HG03520 (cell line): ENCODE data around the gene NTM.
"Not testable (repeated sequence)": the region's sequence is repeated elsewhere in the genome, so short reads cannot be mapped to it uniquely, and the experiment has no call there.

ENCODE experiments used
- ATAC-seq: cut with Tn5 transposase; IDR thresholded peaks from one replicate; pipeline ENCODE4 v1.9.1; 2021; ENCODE audit warnings: mild to moderate bottlenecking, moderate library complexity; ENCODE audit not compliant: unreplicated experiment

NTM gene

GRCh38 chr11:131370090-131370751 lies at the start of gene NTM:
TSS of gene NTM (plus strand) at chr11:131370615.
- no peak for ATAC-seq

DNA sequence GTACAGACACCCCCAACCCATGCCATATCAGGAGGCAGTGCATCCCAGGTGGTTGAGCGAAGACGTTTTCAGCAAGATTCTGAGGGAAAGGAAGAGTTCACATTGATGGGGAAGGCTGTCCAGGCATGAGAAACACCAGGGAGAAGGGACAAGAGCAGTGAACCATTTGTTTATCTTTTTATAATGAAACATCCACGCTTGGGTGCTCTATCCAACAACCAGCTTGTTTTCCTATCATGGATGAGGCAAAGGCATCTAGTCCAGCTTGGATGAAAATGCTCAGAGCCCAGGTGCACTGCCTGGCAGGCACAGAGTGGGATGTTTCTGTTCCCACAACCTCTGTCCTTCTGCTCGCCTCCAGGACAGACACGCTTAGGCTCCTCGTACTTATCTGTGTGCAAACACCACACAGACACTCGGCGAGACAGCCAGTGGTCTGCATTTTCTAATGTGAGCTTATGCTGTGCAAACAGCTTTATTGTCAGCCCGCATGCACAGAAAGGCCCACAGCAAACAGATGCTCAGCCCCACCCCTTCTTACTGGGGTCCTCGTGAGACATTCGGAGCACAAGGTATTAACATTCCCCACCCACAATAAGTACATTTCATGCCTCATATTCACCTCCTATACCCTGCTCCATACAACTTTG lies 45.4 kb upstream of the NTM start:
- ATAC-seq: no peak

- ATAC-seq: no peak
Measured at GRCh38 chr11:131326829-131327228, 43.6 kb upstream of the NTM start.

DNA sequence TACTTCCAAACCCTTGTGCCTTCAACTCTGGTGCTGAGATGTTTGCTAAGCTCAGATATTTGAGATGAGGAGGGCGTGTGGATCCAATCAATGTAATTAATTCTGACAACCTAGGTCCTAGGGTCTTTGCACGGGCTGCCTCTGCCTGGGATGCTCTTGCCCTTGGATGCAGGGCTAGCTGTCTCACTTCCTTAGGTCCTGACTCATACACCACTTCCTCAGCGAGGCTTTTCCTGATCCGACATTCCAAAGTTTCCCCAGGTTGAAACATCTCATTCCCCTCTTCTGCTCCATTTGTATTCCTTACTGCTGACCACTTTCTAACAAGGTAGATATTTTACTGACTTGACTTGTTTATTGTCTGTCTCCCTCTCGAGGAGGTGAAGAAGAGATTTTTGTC lies 43.0 kb upstream of the NTM start:
- ATAC-seq: no peak

- no peak for ATAC-seq
Measured at GRCh38 chr11:131328843-131329242, 41.6 kb upstream of the NTM start.

GRCh38 chr11:131331010-131331409 lies 39.4 kb upstream of the NTM start:
- no peak for ATAC-seq

- no peak for ATAC-seq
Measured at GRCh38 chr11:131331546-131331945, 38.9 kb upstream of the NTM start.

- ATAC-seq: no peak
Measured at GRCh38 chr11:131334601-131335000, 35.8 kb upstream of the NTM start.

GRCh38 chr11:131341900-131342299 lies 28.5 kb upstream of the NTM start:
- not testable (repeated sequence) for ATAC-seq

GRCh38 chr11:131342442-131342841 lies 28.0 kb upstream of the NTM start:
- not testable (repeated sequence) for ATAC-seq

GRCh38 chr11:131345406-131345805 lies 25.0 kb upstream of the NTM start:
- no peak for ATAC-seq

- ATAC-seq: no peak
Measured at GRCh38 chr11:131349368-131350086, 20.9 kb upstream of the NTM start.

- ATAC-seq: no peak
Measured at GRCh38 chr11:131350872-131351271, 19.5 kb upstream of the NTM start.

- no peak for ATAC-seq
Measured at GRCh38 chr11:131351848-131352247, 18.6 kb upstream of the NTM start.

- no peak for ATAC-seq
Measured at GRCh38 chr11:131353766-131354165, 16.6 kb upstream of the NTM start.

GRCh38 chr11:131354251-131354701 lies 16.1 kb upstream of the NTM start:
- no peak for ATAC-seq

- no peak for ATAC-seq
Measured at GRCh38 chr11:131356206-131356605, 14.2 kb upstream of the NTM start.

DNA sequence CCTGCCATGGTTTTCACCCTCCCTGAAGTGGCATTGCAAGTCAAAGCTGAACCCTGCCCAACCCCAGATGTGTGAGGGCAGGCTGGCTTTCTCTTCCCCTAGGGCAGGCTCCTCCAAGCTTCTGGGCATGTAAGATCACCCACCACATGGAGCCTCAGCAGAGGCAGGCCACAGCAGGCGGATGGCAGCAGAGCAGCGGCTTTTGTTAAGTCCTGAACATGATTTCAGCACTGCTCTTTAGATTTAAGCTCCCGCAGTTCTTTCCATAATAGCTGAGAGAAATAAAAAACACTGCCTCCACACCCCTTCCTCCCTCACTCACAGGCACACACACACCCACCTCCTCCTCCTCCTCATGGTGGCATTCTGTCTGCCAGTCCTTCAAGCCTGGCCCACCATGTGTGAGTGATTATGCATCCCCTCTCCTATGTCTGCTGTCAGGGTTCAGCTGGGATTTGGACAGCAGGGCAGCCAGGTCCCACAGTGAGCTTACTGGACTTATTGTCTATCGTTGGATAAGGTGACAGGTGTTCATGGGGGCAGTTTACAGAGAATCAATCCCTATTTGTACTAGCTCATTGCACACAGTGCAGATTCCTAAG lies 5.0 kb upstream of the NTM start:
- ATAC-seq: no peak

GRCh38 chr11:131370901-131371790 lies 731 bp downstream of the NTM start:
- no peak for ATAC-seq

GRCh38 chr11:131371791-131372104 lies 1.3 kb downstream of the NTM start:
- no peak for ATAC-seq
